Vagina (tissue), 2 donors: ENCODE data around the gene CORO2B.

ENCODE experiments used
- POLR2A ChIP-seq, 2 donors: fragments of 450-650 bp; IDR thresholded peaks; one replicate each; pipeline ENCODE4 v1.6.1; 2017; ENCODE audit warnings: antibody characterized with exemption in 2 of 2, mild to moderate bottlenecking in 2 of 2, moderate library complexity in 2 of 2
- POLR2AphosphoS5 ChIP-seq, 2 donors: sonication (generic); formaldehyde crosslinking; IDR thresholded peaks; one replicate each; pipeline ENCODE4 v1.9.0; 2017; ENCODE audit warnings: antibody characterized with exemption in 2 of 2, mild to moderate bottlenecking in 2 of 2, low read depth in 1 of 2; ENCODE audit not compliant: insufficient read depth in 1 of 2

DNA sequence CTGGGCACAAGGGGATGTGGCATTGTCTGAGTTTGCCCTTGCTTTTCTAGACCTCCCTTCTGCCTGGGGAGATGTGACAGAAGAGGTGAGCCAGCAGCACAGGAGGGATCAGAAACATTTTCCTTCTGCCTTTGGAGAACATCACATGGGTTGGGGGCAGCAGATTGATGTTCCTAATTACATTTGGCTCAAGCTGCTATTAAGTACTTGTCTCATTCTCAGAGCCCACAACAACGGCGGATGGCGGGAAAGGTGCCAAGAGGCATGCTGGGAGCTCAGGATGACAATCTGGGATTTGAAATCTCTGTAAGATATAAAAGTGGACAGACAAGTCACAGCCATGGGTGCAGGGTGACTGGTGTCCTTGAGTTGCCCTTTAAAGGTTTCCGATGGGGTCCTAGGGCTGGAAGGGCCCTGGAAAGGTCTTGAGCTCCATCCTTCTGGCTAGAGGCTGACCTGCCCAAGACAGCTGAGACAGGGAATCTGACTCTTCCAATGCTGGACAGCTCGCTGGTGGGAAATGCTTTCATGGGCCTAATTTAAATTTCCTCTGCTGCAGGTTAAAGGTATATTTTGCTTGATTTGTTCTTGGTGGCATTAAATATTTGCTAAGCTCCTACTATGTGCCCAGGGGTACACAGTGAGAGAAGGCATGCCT, 2.4 kb upstream of the CORO2B start:
- TF ChIP-seq POLR2A (IDR thresholded peaks at IDR 0.05) (no peak), POLR2AphosphoS5 (IDR thresholded peaks at IDR 0.05; ENCODE audit: insufficient read depth in 1 of 2, low read depth in 1 of 2) (no peak)
